SU-DHL-6 (cell line): ENCODE data around the gene PUSL1.

Experiments
- H2AFZ ChIP-seq: fragments of 200-600 bp; sonication (generic); 2 replicates; pipeline ENCODE4 v1.6.1; 2014; ENCODE audit warnings: low read depth, mild to moderate bottlenecking, moderate library complexity, mixed read lengths, antibody characterized with exemption, low read length; ENCODE audit not compliant: severe bottlenecking
- H3F3A ChIP-seq: fragments of 200-600 bp; shearing (Covaris generic); 2 replicates; pipeline ENCODE4 v1.6.0; 2016; ENCODE audit warnings: antibody characterized with exemption, mild to moderate bottlenecking; ENCODE audit not compliant: insufficient read depth
- H3K27ac ChIP-seq: fragments of 200-600 bp; sonication (generic); 2 replicates; pipeline ENCODE4 v1.5.1; 2016; ENCODE audit warnings: low read depth, mild to moderate bottlenecking, low read length, moderate library complexity, mixed read lengths
- H3K27me3 ChIP-seq: fragments of 200-600 bp; sonication (generic), shearing (Covaris generic); 2 replicates; pipeline ENCODE4 v1.6.0; 2014; ENCODE audit warnings: mild to moderate bottlenecking, low read length
- H3K36me3 ChIP-seq: fragments of 200-600 bp; sonication (generic); 2 replicates; pipeline ENCODE4 v1.6.1; 2014; ENCODE audit warnings: mild to moderate bottlenecking, low read length, mixed read lengths
- H3K4me2 ChIP-seq: fragments of 300-600, 200-600 bp; shearing (Covaris generic), sonication (generic); 2 replicates; pipeline ENCODE4 v1.6.0; 2014; ENCODE audit warnings: low read length, low read depth, mild to moderate bottlenecking; ENCODE audit not compliant: poor library complexity, severe bottlenecking
- H3K4me3 ChIP-seq: fragments of 200-600 bp; sonication (generic); 2 replicates; pipeline ENCODE4 v1.5.1; 2014; ENCODE audit warnings: antibody characterized with exemption, low read length, mild to moderate bottlenecking, mixed read lengths; ENCODE audit not compliant: insufficient read depth, poor library complexity, severe bottlenecking
- H3K79me2 ChIP-seq: fragments of 200-600 bp; sonication (generic); 2 replicates; pipeline ENCODE4 v1.6.1; 2014; ENCODE audit warnings: mild to moderate bottlenecking, low read length, moderate library complexity; ENCODE audit not compliant: insufficient read depth
- H3K9ac ChIP-seq: fragments of 200-600 bp; sonication (generic); 2 replicates; pipeline ENCODE4 v1.7.0; 2014; ENCODE audit warnings: mild to moderate bottlenecking, low read length
- H3K9me2 ChIP-seq: fragments of 200-600 bp; sonication (generic); replicated peaks from 2 replicates; pipeline ENCODE4 v1.6.1; 2014; ENCODE audit warnings: low read length; ENCODE audit not compliant: insufficient read depth
- H3K9me3 ChIP-seq: fragments of 200-600 bp; sonication (generic); 2 replicates; pipeline ENCODE4 v1.6.1; 2014; ENCODE audit warnings: low read length, mixed read lengths; ENCODE audit not compliant: insufficient read depth
- H4K20me1 ChIP-seq: fragments of 200-600 bp; sonication (generic); 2 replicates; pipeline ENCODE4 v1.6.1; 2014; ENCODE audit warnings: low read depth, mild to moderate bottlenecking, antibody characterized with exemption, low read length, moderate library complexity, mixed read lengths
- EZH2phosphoT487 ChIP-seq: fragments of 200-600 bp; sonication (generic), shearing (Covaris generic); conservative IDR thresholded peaks from 2 replicates; pipeline ENCODE4 v1.6.1; 2018; ENCODE audit warnings: mild to moderate bottlenecking, antibody characterized with exemption, low read length, moderate library complexity, mixed read lengths
- TF ChIP-seq, protein P1 (sequence below): fragments of 200-600 bp; sonication (generic); IDR thresholded peaks from one replicate; pipeline ENCODE4 v1.5.1; 2017; ENCODE audit warnings: antibody characterized with exemption, mild to moderate bottlenecking, low read length, moderate library complexity; ENCODE audit not compliant: insufficient read depth, poor library complexity, severe bottlenecking

PUSL1 gene, protein sequence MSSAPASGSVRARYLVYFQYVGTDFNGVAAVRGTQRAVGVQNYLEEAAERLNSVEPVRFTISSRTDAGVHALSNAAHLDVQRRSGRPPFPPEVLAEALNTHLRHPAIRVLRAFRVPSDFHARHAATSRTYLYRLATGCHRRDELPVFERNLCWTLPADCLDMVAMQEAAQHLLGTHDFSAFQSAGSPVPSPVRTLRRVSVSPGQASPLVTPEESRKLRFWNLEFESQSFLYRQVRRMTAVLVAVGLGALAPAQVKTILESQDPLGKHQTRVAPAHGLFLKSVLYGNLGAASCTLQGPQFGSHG

DNA sequence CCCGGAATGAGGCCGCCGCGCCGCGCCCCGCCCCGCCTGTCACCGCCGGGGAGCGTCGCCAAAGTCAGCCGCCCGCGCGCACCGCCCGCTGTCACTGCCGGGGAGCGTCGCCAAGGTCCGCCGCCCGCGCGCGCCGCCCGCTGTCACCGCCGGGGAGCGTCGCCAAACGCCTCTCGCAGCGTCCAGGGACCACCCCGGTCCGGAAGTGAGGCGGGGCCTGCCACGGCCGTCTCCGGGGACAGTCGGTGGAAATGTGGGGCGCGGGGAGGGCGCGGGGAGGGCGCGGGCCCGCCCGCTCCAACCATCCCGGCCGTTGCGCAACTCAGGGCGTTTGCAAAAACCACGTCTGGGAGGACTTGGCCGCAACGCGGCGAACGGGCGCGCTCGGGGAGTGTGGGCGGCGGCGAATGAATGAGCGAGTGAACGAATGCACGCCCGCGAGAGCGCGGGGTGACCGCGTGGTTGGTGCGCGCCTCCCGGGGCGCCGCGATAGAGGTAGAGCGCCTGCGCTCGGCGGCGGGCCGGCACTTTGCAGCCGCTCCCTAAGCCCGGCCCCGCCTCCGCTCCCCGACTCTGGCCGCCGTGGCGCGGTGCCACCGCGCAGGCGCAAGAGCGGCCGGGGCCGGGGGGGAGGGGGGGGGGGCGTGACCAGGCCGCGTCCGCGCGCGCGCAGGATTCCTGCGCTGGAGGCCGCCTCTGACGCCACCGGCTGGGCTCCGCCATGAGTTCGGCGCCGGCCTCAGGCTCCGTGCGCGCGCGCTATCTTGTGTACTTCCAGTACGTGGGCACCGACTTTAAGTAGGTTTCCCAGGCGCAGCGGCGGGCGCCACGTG is at the start of gene PUSL1, which contains the start of gene ACAP3:
Gene PUSL1 (plus strand): TSS at position 675 of the 833 bp plus-strand sequence. CDS start 47 bp downstream, at position 722.
Gene ACAP3 (minus strand): TSS at position 8 of the 833 bp plus-strand sequence. CDS start 115 bp downstream, outside the sequence.
- no peaks in the 10 kb centered on the region for H3K9me2 ChIP-seq
- no peak for TF ChIP-seq EZH2phosphoT487
- TF ChIP-seq, protein P1, sequence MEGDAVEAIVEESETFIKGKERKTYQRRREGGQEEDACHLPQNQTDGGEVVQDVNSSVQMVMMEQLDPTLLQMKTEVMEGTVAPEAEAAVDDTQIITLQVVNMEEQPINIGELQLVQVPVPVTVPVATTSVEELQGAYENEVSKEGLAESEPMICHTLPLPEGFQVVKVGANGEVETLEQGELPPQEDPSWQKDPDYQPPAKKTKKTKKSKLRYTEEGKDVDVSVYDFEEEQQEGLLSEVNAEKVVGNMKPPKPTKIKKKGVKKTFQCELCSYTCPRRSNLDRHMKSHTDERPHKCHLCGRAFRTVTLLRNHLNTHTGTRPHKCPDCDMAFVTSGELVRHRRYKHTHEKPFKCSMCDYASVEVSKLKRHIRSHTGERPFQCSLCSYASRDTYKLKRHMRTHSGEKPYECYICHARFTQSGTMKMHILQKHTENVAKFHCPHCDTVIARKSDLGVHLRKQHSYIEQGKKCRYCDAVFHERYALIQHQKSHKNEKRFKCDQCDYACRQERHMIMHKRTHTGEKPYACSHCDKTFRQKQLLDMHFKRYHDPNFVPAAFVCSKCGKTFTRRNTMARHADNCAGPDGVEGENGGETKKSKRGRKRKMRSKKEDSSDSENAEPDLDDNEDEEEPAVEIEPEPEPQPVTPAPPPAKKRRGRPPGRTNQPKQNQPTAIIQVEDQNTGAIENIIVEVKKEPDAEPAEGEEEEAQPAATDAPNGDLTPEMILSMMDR = no peak
- peak within 1 kb of the TSS; percentile 89 for H3K27ac ChIP-seq
- peaks cover 12% of the 10 kb centered on the region for H3K79me2 ChIP-seq
- H3K9me3 ChIP-seq = no peaks in the 10 kb centered on the region
- no peaks in the 10 kb centered on the region for H3K27me3 ChIP-seq
- H2AFZ ChIP-seq = peak within 1 kb of the TSS; percentile 94
- H3K4me3 ChIP-seq = peak within 1 kb of the TSS; percentile 93
- H3F3A ChIP-seq = no peaks in the 10 kb centered on the region; the same call in 1 of the 2 replicates
- H3K4me2 ChIP-seq = peak within 1 kb of the TSS; percentile 81
- H3K36me3 ChIP-seq = no peaks in the 10 kb centered on the region
- H4K20me1 ChIP-seq = no peaks in the 10 kb centered on the region
- peak within 1 kb of the TSS; percentile 99 for H3K9ac ChIP-seq

DNA sequence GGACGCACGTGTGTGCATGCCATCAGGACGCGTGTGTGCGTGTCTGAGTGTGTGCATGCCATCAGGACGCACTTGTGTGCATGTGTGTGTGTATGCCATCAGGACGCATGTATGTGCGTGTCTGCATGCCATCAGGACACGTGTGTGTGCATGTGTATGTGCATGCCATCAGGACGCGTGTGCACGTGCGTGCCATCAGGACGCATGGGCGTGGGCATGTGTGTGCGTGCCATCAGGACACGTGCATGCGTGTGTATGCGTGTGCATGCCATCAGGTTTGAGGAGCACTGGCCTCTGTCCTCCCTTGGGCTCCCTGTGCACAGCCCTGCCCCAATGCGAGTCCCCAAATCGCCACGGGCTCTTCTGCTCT is 49.3 kb upstream of the PUSL1 start:
- Histone ChIP-seq H3K36me3 (no peaks in the 10 kb centered on the region), H2AFZ (no peak overlapping the region), H4K20me1 (no peaks in the 10 kb centered on the region), H3K4me3 (no peak overlapping the region), H3K27me3 (no peaks in the 10 kb centered on the region), H3K79me2 (no peaks in the 10 kb centered on the region; the same call in none of the 2 replicates), H3K4me2 (no peak overlapping the region), H3K9me3 (no peaks in the 10 kb centered on the region), H3K9me2 (no peaks in the 10 kb centered on the region), H3F3A (no peaks in the 10 kb centered on the region), H3K27ac (no peak overlapping the region), H3K9ac (no peak overlapping the region)
- TF ChIP-seq, protein P1 = no peak
- no peak for TF ChIP-seq EZH2phosphoT487

DNA sequence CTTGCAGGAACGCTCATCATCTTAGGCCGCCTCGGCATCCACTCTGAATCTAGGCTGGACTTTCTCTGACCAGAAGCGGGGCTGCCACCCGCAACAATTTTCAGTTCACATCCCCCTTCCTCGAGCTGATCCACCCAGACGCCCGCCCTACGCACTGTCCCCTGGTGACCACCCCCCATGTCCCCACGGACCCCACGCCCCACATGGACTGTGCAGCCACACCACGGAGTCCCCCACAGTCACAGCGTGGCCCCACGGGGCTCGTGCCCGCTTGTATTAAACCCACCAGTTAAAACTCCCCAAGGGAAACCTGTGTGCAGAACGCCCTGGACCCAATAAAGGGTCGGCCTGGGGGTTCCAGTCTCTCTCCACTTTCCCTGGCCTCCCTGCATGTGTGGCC is 48.9 kb upstream of the PUSL1 start:
- no peaks in the 10 kb centered on the region for H3K27me3 ChIP-seq
- TF ChIP-seq, protein P1 = no peak
- no peak for TF ChIP-seq EZH2phosphoT487
- H4K20me1 ChIP-seq = no peaks in the 10 kb centered on the region
- H3K27ac ChIP-seq = no peak overlapping the region
- no peaks in the 10 kb centered on the region for H3K9me3 ChIP-seq
- no peaks in the 10 kb centered on the region for H3K36me3 ChIP-seq
- H3K4me2 ChIP-seq = no peak overlapping the region
- no peaks in the 10 kb centered on the region for H3K9me2 ChIP-seq
- H3K9ac ChIP-seq = no peak overlapping the region
- no peaks in the 10 kb centered on the region; the same call in none of the 2 replicates for H3K79me2 ChIP-seq
- no peak overlapping the region for H3K4me3 ChIP-seq
- H2AFZ ChIP-seq = no peak overlapping the region
- H3F3A ChIP-seq = no peaks in the 10 kb centered on the region
